Measurements from ENCODE around the gene MYORG. TPM values are rescaled to one million over a fixed set of nuclear protein-coding genes. Genes with fewer than 3 reads are reported as not detected.
"Not testable (repeated sequence)": the region's sequence is repeated elsewhere in the genome, so short reads cannot be mapped to it uniquely, and the experiment has no call there.

Gene MYORG
- total RNA-seq, 3 donors from 2014 or later = 2.9 to 11.5 (median 6.4) TPM

DNA sequence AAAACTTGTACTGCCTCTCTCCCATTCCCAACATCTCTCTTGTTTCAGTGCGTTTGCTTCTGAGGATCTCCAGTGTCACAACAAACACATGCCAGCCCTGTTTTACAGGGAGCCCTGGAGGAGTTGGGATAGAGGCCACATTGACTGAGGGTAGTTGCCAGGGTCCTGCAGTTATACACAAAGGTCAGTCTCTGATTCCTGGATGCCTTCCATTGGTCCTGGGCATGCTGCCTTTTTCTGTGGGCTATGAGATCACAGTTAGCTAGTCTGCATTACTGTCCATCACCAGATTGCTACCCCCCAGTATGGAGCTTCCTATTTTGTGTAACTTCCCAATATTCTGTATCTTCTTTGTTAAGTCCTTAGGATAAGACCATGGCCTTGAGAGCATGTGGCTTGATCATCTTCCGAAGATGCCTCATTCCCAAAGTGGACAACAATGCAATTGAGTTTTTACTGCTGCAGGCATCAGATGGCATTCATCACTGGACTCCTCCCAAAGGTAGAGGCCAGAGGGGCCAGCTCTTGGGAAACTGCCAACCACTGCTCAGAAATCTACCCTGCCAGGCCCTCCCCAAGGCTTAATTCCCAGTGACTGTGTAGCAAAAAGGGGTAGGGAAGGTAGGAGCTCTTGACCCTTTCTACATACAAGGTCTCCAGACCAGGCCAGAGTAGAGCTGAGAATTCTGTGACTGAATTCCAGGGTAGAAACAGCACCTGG, 37.9 kb downstream of the MYORG start:
- intact Hi-C loops (cut with DNase I; ENCODE audit: low total_unique reads) = no loop called here
- no peaks in the 10 kb centered on the region for H3K27me3 ChIP-seq
- no peaks in the 10 kb centered on the region for H3K4me1 ChIP-seq
- H3K36me3 ChIP-seq = no peaks in the 10 kb centered on the region
- DNase-seq (ENCODE audit: low spot score in 2 of 2) = no peak
- no peak overlapping the region for H3K4me3 ChIP-seq
- H3K9me3 ChIP-seq = no peaks in the 10 kb centered on the region
- no peak overlapping the region for H3K27ac ChIP-seq
- TF ChIP-seq POLR2A (IDR thresholded peaks at IDR 0.05) = no peak
- TF ChIP-seq POLR2AphosphoS5 (IDR thresholded peaks at IDR 0.05) = no peak
- TF ChIP-seq, protein P1, sequence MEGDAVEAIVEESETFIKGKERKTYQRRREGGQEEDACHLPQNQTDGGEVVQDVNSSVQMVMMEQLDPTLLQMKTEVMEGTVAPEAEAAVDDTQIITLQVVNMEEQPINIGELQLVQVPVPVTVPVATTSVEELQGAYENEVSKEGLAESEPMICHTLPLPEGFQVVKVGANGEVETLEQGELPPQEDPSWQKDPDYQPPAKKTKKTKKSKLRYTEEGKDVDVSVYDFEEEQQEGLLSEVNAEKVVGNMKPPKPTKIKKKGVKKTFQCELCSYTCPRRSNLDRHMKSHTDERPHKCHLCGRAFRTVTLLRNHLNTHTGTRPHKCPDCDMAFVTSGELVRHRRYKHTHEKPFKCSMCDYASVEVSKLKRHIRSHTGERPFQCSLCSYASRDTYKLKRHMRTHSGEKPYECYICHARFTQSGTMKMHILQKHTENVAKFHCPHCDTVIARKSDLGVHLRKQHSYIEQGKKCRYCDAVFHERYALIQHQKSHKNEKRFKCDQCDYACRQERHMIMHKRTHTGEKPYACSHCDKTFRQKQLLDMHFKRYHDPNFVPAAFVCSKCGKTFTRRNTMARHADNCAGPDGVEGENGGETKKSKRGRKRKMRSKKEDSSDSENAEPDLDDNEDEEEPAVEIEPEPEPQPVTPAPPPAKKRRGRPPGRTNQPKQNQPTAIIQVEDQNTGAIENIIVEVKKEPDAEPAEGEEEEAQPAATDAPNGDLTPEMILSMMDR (IDR thresholded peaks at IDR 0.05) = no peak

- H3K36me3 ChIP-seq; DNase-seq (ENCODE audit: low spot score in 2 of 2); H3K27me3 ChIP-seq; H3K27ac ChIP-seq; H3K9me3 ChIP-seq; intact Hi-C loops (cut with DNase I; ENCODE audit: low total_unique reads); H3K4me1 ChIP-seq; H3K4me3 ChIP-seq: not testable (repeated sequence)
These were observed 38.6 kb downstream of the MYORG start for GRCh38 chr9:34338079-34338478.

DNA sequence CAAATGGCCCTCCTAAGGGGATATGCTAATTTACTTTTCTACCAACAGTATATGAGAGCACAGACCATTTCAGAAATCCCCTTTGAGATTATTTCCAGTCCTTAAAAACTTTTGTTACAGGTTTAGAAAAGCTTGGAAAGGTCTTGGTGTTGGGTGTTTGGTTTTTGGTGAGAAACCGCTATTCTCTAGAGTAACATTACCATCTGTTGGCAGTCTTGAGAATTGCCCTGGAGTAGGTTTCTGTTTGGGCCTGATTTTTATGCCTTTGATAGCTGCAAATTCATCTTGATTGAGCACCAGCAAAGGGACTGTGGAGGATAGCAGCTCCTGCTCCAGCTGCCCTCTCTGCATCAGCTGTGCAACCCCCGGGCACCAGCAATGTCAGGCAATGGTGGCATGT, 39.3 kb downstream of the MYORG start:
- no peak for DNase-seq (ENCODE audit: low spot score in 2 of 2)
- H3K36me3 ChIP-seq = no peaks in the 10 kb centered on the region
- intact Hi-C loops (cut with DNase I; ENCODE audit: low total_unique reads) = no loop called here
- H3K4me3 ChIP-seq = no peak overlapping the region
- TF ChIP-seq, protein P1 (IDR thresholded peaks at IDR 0.05) = no peak
- TF ChIP-seq POLR2AphosphoS5 (IDR thresholded peaks at IDR 0.05) = no peak
- no peak for TF ChIP-seq POLR2A (IDR thresholded peaks at IDR 0.05)
- H3K9me3 ChIP-seq = no peaks in the 10 kb centered on the region
- H3K4me1 ChIP-seq = peaks cover 0 to 6% of the 10 kb centered on the region in 2 donors
- no peaks in the 10 kb centered on the region for H3K27me3 ChIP-seq
- H3K27ac ChIP-seq = no peak overlapping the region

DNA sequence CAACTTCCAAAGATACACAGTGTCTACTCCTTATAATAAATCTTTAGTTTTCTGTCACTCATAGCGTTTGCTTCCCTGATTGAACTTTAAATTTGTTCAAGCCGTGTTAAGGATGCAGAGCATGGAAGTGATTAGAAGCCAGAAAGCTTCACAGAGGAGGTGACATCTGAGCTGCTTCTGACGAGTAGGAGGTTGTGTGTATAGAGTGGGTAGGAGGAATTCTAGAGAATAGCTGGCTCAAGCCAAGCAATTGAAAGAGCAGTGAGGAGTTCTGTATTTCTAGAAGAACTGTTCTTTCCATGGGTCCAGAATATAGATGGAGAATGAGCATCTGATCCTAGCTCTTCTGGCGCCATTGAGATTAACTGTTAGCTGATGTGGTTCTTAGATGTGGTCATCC, 41.3 kb downstream of the MYORG start:
- Histone ChIP-seq H3K36me3 (no peaks in the 10 kb centered on the region), H3K27me3 (no peaks in the 10 kb centered on the region), H3K4me1 (peaks cover 0 to 6% of the 10 kb centered on the region in 2 donors), H3K4me3 (no peak overlapping the region), H3K9me3 (no peaks in the 10 kb centered on the region), H3K27ac (no peak overlapping the region)
- DNase-seq (ENCODE audit: low spot score in 2 of 2) = no peak
- TF ChIP-seq, protein P1 (IDR thresholded peaks at IDR 0.05) = no peak
- TF ChIP-seq POLR2A (IDR thresholded peaks at IDR 0.05) (no peak), POLR2AphosphoS5 (IDR thresholded peaks at IDR 0.05) (no peak)
- intact Hi-C loops (cut with DNase I; ENCODE audit: low total_unique reads) = no loop called here

- Histone ChIP-seq H3K4me1 (peaks cover 0 to 6% of the 10 kb centered on the region in 2 donors), H3K9me3 (no peaks in the 10 kb centered on the region), H3K4me3 (no peak overlapping the region), H3K27me3 (no peaks in the 10 kb centered on the region), H3K27ac (peak overlapping the region in 1 of 2 donors; percentile 31), H3K36me3 (no peaks in the 10 kb centered on the region)
- intact Hi-C loops (cut with DNase I; ENCODE audit: low total_unique reads) = no loop called here
- DNase-seq (ENCODE audit: low spot score in 2 of 2) = no peak
- TF ChIP-seq, protein P1 (IDR thresholded peaks at IDR 0.05) = no peak
- TF ChIP-seq POLR2AphosphoS5 (IDR thresholded peaks at IDR 0.05) (no peak), POLR2A (IDR thresholded peaks at IDR 0.05) (no peak)
These were observed 41.8 kb downstream of the MYORG start for GRCh38 chr9:34334916-34335315.

Data from breast epithelium (tissue), 4 donors.